ENCODE data around the gene PTH1R. TPM values are rescaled to one million over a fixed set of nuclear protein-coding genes. Genes with fewer than 3 reads are reported as not detected.

Gene PTH1R
- total RNA-seq, 1 donor from 2014 or later = not detected

DNA sequence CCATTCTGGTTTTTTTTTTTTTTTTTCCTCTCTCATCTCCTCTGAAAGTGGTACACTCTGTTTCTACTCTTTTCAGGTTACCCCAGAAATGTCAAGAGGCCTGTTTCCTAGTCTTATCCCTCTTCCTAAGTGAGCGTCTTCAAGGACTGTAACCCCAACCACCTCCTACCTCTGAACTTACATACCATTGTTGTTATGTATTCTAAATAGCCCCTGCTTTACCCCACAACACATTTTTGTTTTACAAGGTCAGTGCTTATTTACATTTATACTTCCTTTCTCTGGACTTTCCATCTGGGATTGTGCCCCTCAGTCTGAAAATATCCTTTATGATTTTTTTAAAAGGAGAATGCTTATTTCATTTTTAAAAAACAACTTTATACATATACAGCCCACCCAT is 38.8 kb downstream of the PTH1R start:
- peaks cover 4% of the 10 kb centered on the region for H3K27me3 Mint-ChIP-seq (ENCODE audit: insufficient read depth, low read depth)
- H3K9me3 Mint-ChIP-seq = peaks cover 3% of the 10 kb centered on the region
- H3K4me1 Mint-ChIP-seq = no peaks in the 10 kb centered on the region
- H3K36me3 Mint-ChIP-seq = peaks cover 33% of the 10 kb centered on the region
- no peaks in the 10 kb centered on the region for H3K4me1 ChIP-seq
- H3K79me2 ChIP-seq (ENCODE audit: low read depth) = no peaks in the 10 kb centered on the region
- no peak overlapping the region for H3K4me3 Mint-ChIP-seq
- TF ChIP-seq EZH2 (IDR thresholded peaks at IDR 0.05) = no peak
- TF ChIP-seq, protein P1, sequence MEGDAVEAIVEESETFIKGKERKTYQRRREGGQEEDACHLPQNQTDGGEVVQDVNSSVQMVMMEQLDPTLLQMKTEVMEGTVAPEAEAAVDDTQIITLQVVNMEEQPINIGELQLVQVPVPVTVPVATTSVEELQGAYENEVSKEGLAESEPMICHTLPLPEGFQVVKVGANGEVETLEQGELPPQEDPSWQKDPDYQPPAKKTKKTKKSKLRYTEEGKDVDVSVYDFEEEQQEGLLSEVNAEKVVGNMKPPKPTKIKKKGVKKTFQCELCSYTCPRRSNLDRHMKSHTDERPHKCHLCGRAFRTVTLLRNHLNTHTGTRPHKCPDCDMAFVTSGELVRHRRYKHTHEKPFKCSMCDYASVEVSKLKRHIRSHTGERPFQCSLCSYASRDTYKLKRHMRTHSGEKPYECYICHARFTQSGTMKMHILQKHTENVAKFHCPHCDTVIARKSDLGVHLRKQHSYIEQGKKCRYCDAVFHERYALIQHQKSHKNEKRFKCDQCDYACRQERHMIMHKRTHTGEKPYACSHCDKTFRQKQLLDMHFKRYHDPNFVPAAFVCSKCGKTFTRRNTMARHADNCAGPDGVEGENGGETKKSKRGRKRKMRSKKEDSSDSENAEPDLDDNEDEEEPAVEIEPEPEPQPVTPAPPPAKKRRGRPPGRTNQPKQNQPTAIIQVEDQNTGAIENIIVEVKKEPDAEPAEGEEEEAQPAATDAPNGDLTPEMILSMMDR (IDR thresholded peaks at IDR 0.05) = no peak
- no peak for TF ChIP-seq EZH2phosphoT487 (IDR thresholded peaks at IDR 0.05)
- H3K27ac ChIP-seq = no peak overlapping the region
- H3K27me3 ChIP-seq = no peaks in the 10 kb centered on the region
- H3K4me3 ChIP-seq = no peak overlapping the region
- H3K9ac ChIP-seq = no peak overlapping the region
- no peak for DNase-seq (ENCODE audit: low spot score)
- H3K4me2 ChIP-seq = no peak overlapping the region
- H2AFZ ChIP-seq (replicated peaks) = no peak overlapping the region
- H3K36me3 ChIP-seq = peaks cover 16% of the 10 kb centered on the region
- H3K27ac Mint-ChIP-seq = no peak overlapping the region
- H4K20me1 ChIP-seq (ENCODE audit: low read depth) = no peaks in the 10 kb centered on the region
- no peaks in the 10 kb centered on the region for H3K9me3 ChIP-seq (ENCODE audit: low read depth)
- H3F3A ChIP-seq (ENCODE audit: low read depth) = peaks cover 3% of the 10 kb centered on the region

DNA sequence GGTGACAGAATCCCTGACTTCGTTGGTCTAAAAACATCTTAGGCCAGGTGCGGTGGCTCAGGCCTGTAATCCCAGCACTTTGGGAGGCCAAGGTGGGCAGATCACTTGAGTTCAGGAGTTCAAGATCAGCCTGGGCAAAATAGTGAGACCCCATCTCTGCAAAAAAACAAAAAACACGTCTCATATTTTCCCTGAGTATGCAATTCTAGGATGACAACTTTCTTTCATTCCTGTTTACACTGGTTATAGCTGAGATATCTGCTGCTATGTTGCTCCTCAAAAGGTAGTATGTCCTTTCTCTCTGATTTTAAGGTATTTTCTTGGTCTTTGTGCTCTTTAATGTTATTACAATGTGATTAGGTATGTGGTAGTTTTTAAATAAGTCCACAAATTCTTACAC is 39.3 kb downstream of the PTH1R start:
- H3F3A ChIP-seq (ENCODE audit: low read depth) = peaks cover 3% of the 10 kb centered on the region
- Mint-ChIP-seq H3K4me3 (no peak overlapping the region), H3K36me3 (peaks cover 37% of the 10 kb centered on the region), H3K4me1 (no peaks in the 10 kb centered on the region), H3K27me3 (ENCODE audit: insufficient read depth, low read depth) (peaks cover 7% of the 10 kb centered on the region), H3K27ac (no peak overlapping the region), H3K9me3 (peaks cover 3% of the 10 kb centered on the region)
- H3K27ac ChIP-seq = no peak overlapping the region
- no peaks in the 10 kb centered on the region for H3K27me3 ChIP-seq
- H2AFZ ChIP-seq (replicated peaks) = no peak overlapping the region
- H3K4me3 ChIP-seq = no peak overlapping the region
- no peak overlapping the region for H3K9ac ChIP-seq
- no peak overlapping the region for H3K4me2 ChIP-seq
- no peaks in the 10 kb centered on the region for H4K20me1 ChIP-seq (ENCODE audit: low read depth)
- H3K9me3 ChIP-seq (ENCODE audit: low read depth) = no peaks in the 10 kb centered on the region
- TF ChIP-seq, protein P1 (IDR thresholded peaks at IDR 0.05) = no peak
- TF ChIP-seq EZH2 (IDR thresholded peaks at IDR 0.05) = no peak
- no peak for TF ChIP-seq EZH2phosphoT487 (IDR thresholded peaks at IDR 0.05)
- no peaks in the 10 kb centered on the region for H3K4me1 ChIP-seq
- no peak for DNase-seq (ENCODE audit: low spot score)
- H3K36me3 ChIP-seq = peaks cover 16% of the 10 kb centered on the region
- no peaks in the 10 kb centered on the region for H3K79me2 ChIP-seq (ENCODE audit: low read depth)

DNA sequence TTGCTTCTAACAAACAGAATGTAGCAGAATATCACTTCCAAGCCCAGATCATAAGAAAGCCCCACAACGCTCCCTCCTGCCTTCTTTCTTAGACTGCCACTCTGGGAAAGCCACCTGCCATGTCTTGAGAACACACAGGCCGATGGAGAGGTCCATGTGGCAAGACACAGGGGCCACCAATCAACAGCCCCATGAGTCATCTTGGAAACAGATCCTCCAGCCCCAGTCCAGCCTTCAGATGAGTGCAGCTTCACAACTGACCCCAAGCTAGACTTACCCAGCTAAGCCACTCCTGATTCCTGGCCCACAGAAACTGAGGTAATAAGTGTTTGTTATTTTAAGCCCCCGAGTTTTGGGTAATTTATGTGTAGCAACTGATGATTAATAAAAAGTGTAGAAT is 39.7 kb downstream of the PTH1R start:
- H3K36me3 Mint-ChIP-seq = peaks cover 38% of the 10 kb centered on the region
- H3K27me3 Mint-ChIP-seq (ENCODE audit: insufficient read depth, low read depth) = peaks cover 7% of the 10 kb centered on the region
- H3K27me3 ChIP-seq = no peaks in the 10 kb centered on the region
- H3K79me2 ChIP-seq (ENCODE audit: low read depth) = no peaks in the 10 kb centered on the region
- no peak overlapping the region for H3K4me2 ChIP-seq
- no peak overlapping the region for H3K27ac ChIP-seq
- peaks cover 3% of the 10 kb centered on the region for H3K9me3 Mint-ChIP-seq
- no peak for DNase-seq (ENCODE audit: low spot score)
- H3K27ac Mint-ChIP-seq = no peak overlapping the region
- TF ChIP-seq EZH2 (IDR thresholded peaks at IDR 0.05) = no peak
- no peak for TF ChIP-seq EZH2phosphoT487 (IDR thresholded peaks at IDR 0.05)
- H3K9ac ChIP-seq = no peak overlapping the region
- H3K4me1 ChIP-seq = no peaks in the 10 kb centered on the region
- peaks cover 16% of the 10 kb centered on the region for H3K36me3 ChIP-seq
- H3K4me3 ChIP-seq = no peak overlapping the region
- H2AFZ ChIP-seq (replicated peaks) = no peak overlapping the region
- H3K9me3 ChIP-seq (ENCODE audit: low read depth) = no peaks in the 10 kb centered on the region
- no peaks in the 10 kb centered on the region for H4K20me1 ChIP-seq (ENCODE audit: low read depth)
- H3K4me1 Mint-ChIP-seq = no peaks in the 10 kb centered on the region
- H3K4me3 Mint-ChIP-seq = no peak overlapping the region
- peaks cover 3% of the 10 kb centered on the region for H3F3A ChIP-seq (ENCODE audit: low read depth)

DNA sequence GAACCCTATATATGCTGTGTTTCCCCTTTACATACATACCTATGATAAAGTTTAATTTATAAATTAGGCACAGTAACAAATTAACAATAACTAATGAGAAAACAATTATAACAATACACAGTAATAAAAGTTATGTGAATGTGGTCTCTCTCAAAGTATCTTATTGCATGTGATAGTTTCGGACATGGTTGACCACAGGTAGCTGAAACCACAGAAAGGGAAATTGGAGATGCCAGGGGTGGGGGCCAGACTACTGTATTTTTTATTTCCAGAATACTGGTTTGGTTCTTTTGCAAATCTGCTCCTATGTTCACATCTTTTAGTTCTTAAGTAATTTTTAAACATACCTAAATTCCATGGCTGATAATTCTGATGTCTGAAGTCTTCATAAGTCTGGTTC is 40.7 kb downstream of the PTH1R start:
- Mint-ChIP-seq H3K36me3 (peaks cover 45% of the 10 kb centered on the region), H3K27me3 (ENCODE audit: insufficient read depth, low read depth) (peaks cover 8% of the 10 kb centered on the region), H3K4me3 (no peak overlapping the region), H3K9me3 (peaks cover 3% of the 10 kb centered on the region), H3K27ac (no peak overlapping the region), H3K4me1 (no peaks in the 10 kb centered on the region)
- Histone ChIP-seq H3K9ac (no peak overlapping the region), H3K27ac (no peak overlapping the region), H3F3A (ENCODE audit: low read depth) (peaks cover 3% of the 10 kb centered on the region), H3K36me3 (peaks cover 16% of the 10 kb centered on the region), H3K27me3 (no peaks in the 10 kb centered on the region), H3K4me3 (no peak overlapping the region), H3K4me1 (no peaks in the 10 kb centered on the region), H3K9me3 (ENCODE audit: low read depth) (no peaks in the 10 kb centered on the region), H4K20me1 (ENCODE audit: low read depth) (peaks cover 4% of the 10 kb centered on the region), H3K79me2 (ENCODE audit: low read depth) (no peaks in the 10 kb centered on the region), H3K4me2 (no peak overlapping the region), H2AFZ (replicated peaks) (no peak overlapping the region)
- DNase-seq (ENCODE audit: low spot score) = no peak
- TF ChIP-seq EZH2 (IDR thresholded peaks at IDR 0.05) (no peak), EZH2phosphoT487 (IDR thresholded peaks at IDR 0.05) (no peak)
- TF ChIP-seq, protein P1 (IDR thresholded peaks at IDR 0.05) = no peak

Data from neural progenitor cell (in vitro differentiated cells).